SK-N-SH treated with all-trans-retinoic acid at 6 μM for 48 hours (cell line): Measurements from ENCODE around the gene BMPR1B.

Source experiments
- ATAC-seq: fragments of 200-7000 bp; cut with Tn5 transposase; 3 replicates; pipeline ENCODE4 v1.9.1; 2020; ENCODE audit warnings: mild to moderate bottlenecking, moderate library complexity
- CREB5 ChIP-seq: fragments of 250-450 bp; sonication (Bioruptor Pico); IDR thresholded peaks from 2 replicates; pipeline ENCODE4 v1.5.1; 2020; ENCODE audit warnings: low read depth, mild to moderate bottlenecking, moderate library complexity
- CSDC2 ChIP-seq: fragments of 250-450 bp; sonication (Bioruptor Pico); IDR thresholded peaks from 2 replicates; pipeline ENCODE4 v1.5.0; 2020; ENCODE audit warnings: mild to moderate bottlenecking, moderate library complexity
- ESRRG ChIP-seq: fragments of 250-450 bp; sonication (Bioruptor Pico); IDR thresholded peaks from 2 replicates; pipeline ENCODE4 v1.6.1; 2021; ENCODE audit warnings: mild to moderate bottlenecking
- GLIS3 ChIP-seq: fragments of 250-450 bp; sonication (Bioruptor Pico); IDR thresholded peaks from 2 replicates; pipeline ENCODE4 v1.5.0; 2020; ENCODE audit warnings: mild to moderate bottlenecking, moderate library complexity
- ISL1 ChIP-seq: fragments of 250-450 bp; sonication (Bioruptor Pico); IDR thresholded peaks from 2 replicates; pipeline ENCODE4 v2.1.2; 2022; ENCODE audit warnings: mild to moderate bottlenecking, moderate library complexity
- OSR1 ChIP-seq: fragments of 250-450 bp; sonication (Bioruptor Pico); IDR thresholded peaks from 2 replicates; pipeline ENCODE4 v1.8.0; 2022; ENCODE audit warnings: moderate library complexity, mild to moderate bottlenecking, inconsistent platforms
- PPARA ChIP-seq: fragments of 250-450 bp; sonication (Bioruptor Pico); IDR thresholded peaks from 2 replicates; pipeline ENCODE4 v1.5.0; 2020; ENCODE audit warnings: mild to moderate bottlenecking, borderline replicate concordance
- SNAI2 ChIP-seq: fragments of 250-450 bp; sonication (Bioruptor Pico); IDR thresholded peaks from 2 replicates; pipeline ENCODE4 v1.5.0; 2020; ENCODE audit warnings: mild to moderate bottlenecking, moderate library complexity
- TCF4 ChIP-seq: fragments of 250-450 bp; sonication (Bioruptor Pico); IDR thresholded peaks from 2 replicates; pipeline ENCODE4 v1.8.0; 2021; ENCODE audit warnings: mild to moderate bottlenecking, moderate library complexity, borderline replicate concordance
- TOX ChIP-seq: fragments of 250-450 bp; sonication (Bioruptor Pico); IDR thresholded peaks from 2 replicates; pipeline ENCODE4 v1.8.0; 2021; ENCODE audit warnings: mild to moderate bottlenecking, moderate library complexity, borderline replicate concordance
- TSHZ2 ChIP-seq: fragments of 250-450 bp; sonication (Bioruptor Pico); IDR thresholded peaks from 2 replicates; pipeline ENCODE4 v1.5.0; 2020; ENCODE audit warnings: mild to moderate bottlenecking, moderate library complexity
- ZC3H10 ChIP-seq: fragments of 250-450 bp; sonication (Bioruptor Pico); IDR thresholded peaks from 2 replicates; pipeline ENCODE4 v1.5.1; 2021; ENCODE audit warnings: mild to moderate bottlenecking, moderate library complexity
- ZFP3 ChIP-seq: fragments of 250-450 bp; sonication (Bioruptor Pico); IDR thresholded peaks from 2 replicates; pipeline ENCODE4 v1.5.0; 2020; ENCODE audit warnings: mild to moderate bottlenecking, moderate library complexity
- ZNF565 ChIP-seq: fragments of 450-650 bp; formaldehyde crosslinking; conservative IDR thresholded peaks from 2 replicates; pipeline ENCODE4 v1.5.0; 2020; ENCODE audit warnings: low read depth, mild to moderate bottlenecking, moderate library complexity
- ZNF8 ChIP-seq: fragments of 450-650 bp; formaldehyde crosslinking; IDR thresholded peaks from 2 replicates; pipeline ENCODE4 v1.5.0; 2020; ENCODE audit warnings: mild to moderate bottlenecking, moderate library complexity
- TF ChIP-seq, protein P1 (sequence below): fragments of 250-450 bp; sonication (Bioruptor Pico); IDR thresholded peaks from 2 replicates; pipeline ENCODE4 v1.8.0; 2020; ENCODE audit warnings: mild to moderate bottlenecking, moderate library complexity, borderline replicate concordance
- TF ChIP-seq, protein P2 (sequence below): fragments of 250-450 bp; sonication (Bioruptor Pico); IDR thresholded peaks from 2 replicates; pipeline ENCODE4 v1.8.0; 2021; ENCODE audit warnings: low read depth, mild to moderate bottlenecking, moderate library complexity, borderline replicate concordance

Gene BMPR1B

DNA sequence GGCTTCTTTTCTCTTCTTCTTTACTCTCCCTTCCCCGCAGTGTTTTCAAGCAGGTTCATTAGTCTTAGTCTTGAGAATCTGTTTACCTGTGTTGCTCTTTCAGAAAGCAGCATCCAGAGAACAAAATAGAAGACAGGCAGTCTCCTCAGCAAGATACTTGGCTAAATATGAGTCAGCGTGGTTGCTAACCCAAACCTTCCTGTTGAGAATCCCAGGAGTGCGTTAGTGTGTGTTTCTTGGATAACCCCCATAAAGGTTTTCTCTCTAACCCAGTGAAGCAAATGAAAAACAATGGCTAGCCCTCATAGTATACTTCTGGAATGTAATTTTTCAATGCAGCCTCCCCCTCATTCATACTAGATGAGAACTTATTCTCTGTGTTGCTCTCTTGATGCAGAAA is 41.1 kb downstream of the BMPR1B start:
- TF ChIP-seq CSDC2 (CRISPR knock-in tag) (no peak), CREB5 (CRISPR knock-in tag) (no peak), TOX (CRISPR knock-in tag) (no peak)
- no peak for ATAC-seq

- TF ChIP-seq ZFP3 (no peak), ZC3H10 (CRISPR knock-in tag) (no peak), OSR1 (CRISPR knock-in tag) (no peak), TSHZ2 (CRISPR knock-in tag) (no peak), CSDC2 (CRISPR knock-in tag) (no peak), ESRRG (no peak), CREB5 (CRISPR knock-in tag) (no peak), ZNF565 (CRISPR knock-in tag) (no peak), SNAI2 (CRISPR knock-in tag) (no peak), TOX (CRISPR knock-in tag) (no peak)
- ATAC-seq, result no peak
These were observed 43.3 kb downstream of the BMPR1B start for GRCh38 chr4:94801016-94801415.

DNA sequence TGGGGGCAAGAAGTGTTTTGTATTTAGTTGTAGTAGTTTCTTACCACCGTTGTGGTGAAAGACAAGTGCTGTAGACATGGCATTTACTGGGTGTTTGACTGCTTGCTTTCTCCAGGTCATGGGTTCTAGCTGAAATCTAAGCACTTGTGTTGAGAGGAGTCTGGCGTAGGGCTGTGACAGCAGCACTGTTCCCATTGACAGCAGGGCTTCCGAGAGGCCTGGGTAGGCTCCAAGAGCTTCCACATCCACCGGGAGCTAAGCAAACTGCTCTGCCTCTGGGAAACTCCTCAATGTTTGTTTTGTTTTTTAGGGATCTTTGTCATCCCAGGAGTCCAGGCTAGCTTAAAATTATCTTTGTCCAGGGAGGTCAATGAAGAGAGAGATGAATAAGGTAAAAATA is 44.3 kb downstream of the BMPR1B start:
- TF ChIP-seq ISL1 (CRISPR knock-in tag) (no peak), SNAI2 (CRISPR knock-in tag) (no peak)
- ATAC-seq, result no peak

- no peak for ATAC-seq
- TF ChIP-seq, protein P1, sequence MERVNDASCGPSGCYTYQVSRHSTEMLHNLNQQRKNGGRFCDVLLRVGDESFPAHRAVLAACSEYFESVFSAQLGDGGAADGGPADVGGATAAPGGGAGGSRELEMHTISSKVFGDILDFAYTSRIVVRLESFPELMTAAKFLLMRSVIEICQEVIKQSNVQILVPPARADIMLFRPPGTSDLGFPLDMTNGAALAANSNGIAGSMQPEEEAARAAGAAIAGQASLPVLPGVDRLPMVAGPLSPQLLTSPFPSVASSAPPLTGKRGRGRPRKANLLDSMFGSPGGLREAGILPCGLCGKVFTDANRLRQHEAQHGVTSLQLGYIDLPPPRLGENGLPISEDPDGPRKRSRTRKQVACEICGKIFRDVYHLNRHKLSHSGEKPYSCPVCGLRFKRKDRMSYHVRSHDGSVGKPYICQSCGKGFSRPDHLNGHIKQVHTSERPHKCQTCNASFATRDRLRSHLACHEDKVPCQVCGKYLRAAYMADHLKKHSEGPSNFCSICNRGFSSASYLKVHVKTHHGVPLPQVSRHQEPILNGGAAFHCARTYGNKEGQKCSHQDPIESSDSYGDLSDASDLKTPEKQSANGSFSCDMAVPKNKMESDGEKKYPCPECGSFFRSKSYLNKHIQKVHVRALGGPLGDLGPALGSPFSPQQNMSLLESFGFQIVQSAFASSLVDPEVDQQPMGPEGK (CRISPR knock-in tag), result no peak
- TF ChIP-seq ZFP3 (no peak), ZNF565 (CRISPR knock-in tag) (no peak), TCF4 (CRISPR knock-in tag) (no peak), OSR1 (CRISPR knock-in tag) (no peak), ZNF8 (CRISPR knock-in tag) (no peak), GLIS3 (CRISPR knock-in tag) (no peak), PPARA (CRISPR knock-in tag) (no peak), CREB5 (CRISPR knock-in tag) (no peak), ZC3H10 (CRISPR knock-in tag) (no peak)
- TF ChIP-seq, protein P2, sequence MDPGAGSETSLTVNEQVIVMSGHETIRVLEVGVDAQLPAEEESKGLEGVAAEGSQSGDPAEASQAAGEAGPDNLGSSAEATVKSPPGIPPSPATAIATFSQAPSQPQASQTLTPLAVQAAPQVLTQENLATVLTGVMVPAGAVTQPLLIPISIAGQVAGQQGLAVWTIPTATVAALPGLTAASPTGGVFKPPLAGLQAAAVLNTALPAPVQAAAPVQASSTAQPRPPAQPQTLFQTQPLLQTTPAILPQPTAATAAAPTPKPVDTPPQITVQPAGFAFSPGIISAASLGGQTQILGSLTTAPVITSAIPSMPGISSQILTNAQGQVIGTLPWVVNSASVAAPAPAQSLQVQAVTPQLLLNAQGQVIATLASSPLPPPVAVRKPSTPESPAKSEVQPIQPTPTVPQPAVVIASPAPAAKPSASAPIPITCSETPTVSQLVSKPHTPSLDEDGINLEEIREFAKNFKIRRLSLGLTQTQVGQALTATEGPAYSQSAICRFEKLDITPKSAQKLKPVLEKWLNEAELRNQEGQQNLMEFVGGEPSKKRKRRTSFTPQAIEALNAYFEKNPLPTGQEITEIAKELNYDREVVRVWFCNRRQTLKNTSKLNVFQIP (CRISPR knock-in tag), result no peak
These were observed 45.4 kb downstream of the BMPR1B start for GRCh38 chr4:94803181-94803580.
